ENCODE measurements around the gene KATNIP.
"Not testable (repeated sequence)": the region's sequence is repeated elsewhere in the genome, so short reads cannot be mapped to it uniquely, and the experiment has no call there.

KATNIP gene

DNA sequence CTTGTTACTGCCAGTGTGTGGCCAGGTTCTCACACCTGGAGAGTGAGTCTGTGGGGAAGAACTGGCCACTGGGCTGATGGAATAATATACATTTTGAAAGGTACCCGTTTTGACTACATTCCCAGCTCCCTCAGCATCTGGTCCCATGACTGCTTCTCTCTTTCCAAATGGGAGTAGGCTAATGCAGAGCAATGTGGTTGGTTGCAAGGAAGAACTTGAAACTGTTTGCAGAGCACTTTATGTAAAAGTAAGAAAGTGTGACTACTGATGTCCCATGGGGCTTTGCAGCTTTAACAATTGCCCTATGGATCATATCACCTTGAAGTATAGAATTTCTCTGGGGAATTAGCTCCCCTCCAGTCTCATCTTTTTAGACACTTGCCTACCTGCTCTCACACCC, 9.0 kb downstream of the KATNIP start:
- Histone ChIP-seq H3K4me1 (ENCODE audit: control insufficient read depth in 1 of 2, insufficient read depth in 1 of 2, low read depth in 1 of 2, low read length in 1 of 2) (no peaks in the 10 kb centered on the region), H3K36me3 (no peaks in the 10 kb centered on the region), H3K4me3 (ENCODE audit: low read depth in 1 of 2, low read length in 1 of 2) (no peak overlapping the region), H3K27ac (no peak overlapping the region), H3K9me3 (no peaks in the 10 kb centered on the region), H3K27me3 (no peaks in the 10 kb centered on the region)
- TF ChIP-seq, protein P1, sequence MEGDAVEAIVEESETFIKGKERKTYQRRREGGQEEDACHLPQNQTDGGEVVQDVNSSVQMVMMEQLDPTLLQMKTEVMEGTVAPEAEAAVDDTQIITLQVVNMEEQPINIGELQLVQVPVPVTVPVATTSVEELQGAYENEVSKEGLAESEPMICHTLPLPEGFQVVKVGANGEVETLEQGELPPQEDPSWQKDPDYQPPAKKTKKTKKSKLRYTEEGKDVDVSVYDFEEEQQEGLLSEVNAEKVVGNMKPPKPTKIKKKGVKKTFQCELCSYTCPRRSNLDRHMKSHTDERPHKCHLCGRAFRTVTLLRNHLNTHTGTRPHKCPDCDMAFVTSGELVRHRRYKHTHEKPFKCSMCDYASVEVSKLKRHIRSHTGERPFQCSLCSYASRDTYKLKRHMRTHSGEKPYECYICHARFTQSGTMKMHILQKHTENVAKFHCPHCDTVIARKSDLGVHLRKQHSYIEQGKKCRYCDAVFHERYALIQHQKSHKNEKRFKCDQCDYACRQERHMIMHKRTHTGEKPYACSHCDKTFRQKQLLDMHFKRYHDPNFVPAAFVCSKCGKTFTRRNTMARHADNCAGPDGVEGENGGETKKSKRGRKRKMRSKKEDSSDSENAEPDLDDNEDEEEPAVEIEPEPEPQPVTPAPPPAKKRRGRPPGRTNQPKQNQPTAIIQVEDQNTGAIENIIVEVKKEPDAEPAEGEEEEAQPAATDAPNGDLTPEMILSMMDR (IDR thresholded peaks at IDR 0.05): no peak

DNA sequence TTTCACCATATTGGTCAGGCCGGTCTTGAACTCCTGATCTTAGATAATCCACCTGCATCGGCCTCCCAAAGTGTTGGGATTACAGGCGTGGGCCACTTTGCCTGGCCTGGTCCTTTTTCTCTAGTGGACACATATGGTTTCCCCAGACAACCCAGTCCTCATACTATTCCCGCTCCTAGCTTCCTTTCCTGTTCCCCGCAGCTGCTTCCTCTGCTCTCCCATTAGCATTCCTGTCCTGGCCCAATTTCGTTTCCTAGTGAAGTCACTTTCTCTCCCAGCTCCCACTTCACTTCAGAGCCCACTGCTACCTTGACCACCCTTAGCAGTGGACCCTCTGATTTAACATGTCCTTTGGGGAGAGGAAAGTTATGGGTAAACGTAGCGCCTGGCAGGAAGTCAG, 11.3 kb downstream of the KATNIP start:
- Histone ChIP-seq H3K4me1 (ENCODE audit: control insufficient read depth in 1 of 2, insufficient read depth in 1 of 2, low read depth in 1 of 2, low read length in 1 of 2) (peaks cover 3 to 5% of the 10 kb centered on the region in 2 experiments), H3K4me3 (ENCODE audit: low read depth in 1 of 2, low read length in 1 of 2) (no peak overlapping the region), H3K36me3 (no peaks in the 10 kb centered on the region), H3K9me3 (no peaks in the 10 kb centered on the region), H3K27ac (no peak overlapping the region), H3K27me3 (no peaks in the 10 kb centered on the region)
- TF ChIP-seq, protein P1 (IDR thresholded peaks at IDR 0.05): no peak

DNA sequence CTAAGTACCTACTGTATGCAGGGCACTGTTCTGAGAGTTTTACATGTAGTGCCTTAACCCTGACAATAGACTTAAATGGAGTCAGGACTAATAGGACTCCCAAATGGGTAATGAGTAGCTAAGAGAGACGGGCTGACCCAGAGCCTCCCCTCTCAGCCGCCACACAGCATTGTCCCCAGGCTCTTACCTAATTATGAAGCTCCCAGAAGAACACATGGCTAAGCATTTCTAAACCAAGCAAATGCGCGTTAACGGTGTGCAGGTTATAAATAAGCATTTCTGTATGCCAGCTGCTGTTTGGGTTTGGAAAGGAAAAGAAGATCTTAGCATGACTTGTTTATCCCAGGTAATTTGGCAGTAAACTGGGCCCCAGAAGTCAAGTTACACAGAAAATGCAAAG, 14.3 kb downstream of the KATNIP start:
- no peaks in the 10 kb centered on the region for H3K27me3 ChIP-seq

DNA sequence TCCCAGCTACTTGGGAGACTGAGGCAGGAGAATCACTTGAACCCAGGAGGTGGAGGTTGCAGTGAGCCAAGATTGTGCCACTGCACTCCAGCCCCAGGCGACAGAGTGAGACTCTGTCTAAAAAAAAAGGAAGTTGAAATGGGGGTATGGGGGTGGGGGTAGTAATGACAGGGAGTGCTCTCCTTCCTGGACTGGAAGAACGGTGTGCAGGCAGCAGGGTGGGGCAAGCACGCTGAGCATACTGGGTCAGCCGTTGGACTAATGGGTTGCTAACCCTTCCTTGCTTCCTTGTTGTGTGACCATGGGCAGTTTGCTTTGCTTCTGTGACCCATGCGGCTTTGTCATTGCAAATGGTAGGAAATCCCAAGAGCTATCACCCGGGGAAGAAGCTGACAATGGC, 16.5 kb downstream of the KATNIP start:
- TF ChIP-seq, protein P1 (IDR thresholded peaks at IDR 0.05): no peak
- H3K4me3 ChIP-seq (ENCODE audit: low read depth in 1 of 2, low read length in 1 of 2): no peak overlapping the region
- peaks cover 8 to 10% of the 10 kb centered on the region in 2 experiments for H3K4me1 ChIP-seq (ENCODE audit: control insufficient read depth in 1 of 2, insufficient read depth in 1 of 2, low read depth in 1 of 2, low read length in 1 of 2)
- H3K27me3 ChIP-seq: no peaks in the 10 kb centered on the region
- H3K36me3 ChIP-seq: no peaks in the 10 kb centered on the region
- no peaks in the 10 kb centered on the region for H3K9me3 ChIP-seq
- peak overlapping the region; percentile 50 for H3K27ac ChIP-seq

More for the DNA sequence above, 14.3 kb downstream of the KATNIP start:
- Histone ChIP-seq H3K27ac (no peak overlapping the region), H3K4me3 (ENCODE audit: low read depth in 1 of 2, low read length in 1 of 2) (no peak overlapping the region), H3K9me3 (no peaks in the 10 kb centered on the region), H3K4me1 (ENCODE audit: control insufficient read depth in 1 of 2, insufficient read depth in 1 of 2, low read depth in 1 of 2, low read length in 1 of 2) (peaks cover 8 to 10% of the 10 kb centered on the region in 2 experiments), H3K36me3 (no peaks in the 10 kb centered on the region)
- TF ChIP-seq, protein P1 (IDR thresholded peaks at IDR 0.05): no peak

DNA sequence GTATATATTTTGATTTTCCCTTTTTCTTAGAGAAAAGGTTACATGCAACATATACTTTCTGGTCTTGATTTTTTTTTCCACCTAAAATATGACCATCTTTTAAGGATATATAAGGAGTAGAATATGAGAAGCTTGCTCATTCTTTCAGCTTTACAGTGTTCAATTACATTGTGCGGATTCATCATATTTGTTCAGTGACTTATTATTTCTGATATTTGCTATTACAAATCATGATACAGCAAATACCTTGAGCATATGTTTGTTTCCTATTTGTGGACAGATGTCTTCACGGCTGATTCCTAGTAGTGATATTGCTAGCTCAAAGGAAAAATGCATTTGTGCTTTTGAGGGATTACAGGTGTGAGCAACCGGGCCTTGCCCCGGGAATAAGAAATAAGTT, 18.1 kb downstream of the KATNIP start:
- Histone ChIP-seq H3K27ac (no peak overlapping the region), H3K9me3 (no peaks in the 10 kb centered on the region), H3K4me1 (ENCODE audit: control insufficient read depth in 1 of 2, insufficient read depth in 1 of 2, low read depth in 1 of 2, low read length in 1 of 2) (peaks cover 8 to 10% of the 10 kb centered on the region in 2 experiments), H3K36me3 (no peaks in the 10 kb centered on the region), H3K4me3 (ENCODE audit: low read depth in 1 of 2, low read length in 1 of 2) (no peak overlapping the region), H3K27me3 (no peaks in the 10 kb centered on the region)
- TF ChIP-seq, protein P1 (IDR thresholded peaks at IDR 0.05): no peak

- not testable (repeated sequence) for H3K27me3 ChIP-seq; H3K27ac ChIP-seq; H3K36me3 ChIP-seq; H3K4me1 ChIP-seq (ENCODE audit: control insufficient read depth in 1 of 2, insufficient read depth in 1 of 2, low read depth in 1 of 2, low read length in 1 of 2); H3K9me3 ChIP-seq; H3K4me3 ChIP-seq (ENCODE audit: low read depth in 1 of 2, low read length in 1 of 2)
Measured at GRCh38 chr16:27570986-27571385, 21.0 kb downstream of the KATNIP start.
